ENCODE data around the gene PRKCE. TPM values are rescaled to one million over a fixed set of nuclear protein-coding genes. Genes with fewer than 3 reads are reported as not detected.

Gene PRKCE
- total RNA-seq, 1 experiment from 2014 or later = 14.8 TPM

DNA sequence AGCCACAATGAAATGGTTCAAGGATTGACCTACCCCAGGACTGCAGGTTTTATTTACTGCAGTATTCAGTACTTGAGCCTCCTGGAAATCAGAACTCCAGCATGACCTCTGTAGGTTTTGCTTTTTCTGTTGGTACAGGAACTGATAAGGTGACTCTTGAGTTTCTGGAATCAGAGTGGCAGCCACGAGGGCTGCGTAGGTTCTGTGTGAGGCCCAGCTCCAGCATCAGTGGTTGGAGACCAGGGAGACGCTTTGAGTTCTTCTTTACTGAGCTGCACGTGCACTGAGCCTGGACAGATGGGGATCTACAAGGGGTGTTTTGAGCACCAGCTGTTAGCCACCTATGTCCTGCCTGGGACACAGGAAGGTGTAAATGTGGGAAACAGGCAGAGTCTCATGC is 423.0 kb downstream of the PRKCE start (continued):
- TF ChIP-seq, protein P1, sequence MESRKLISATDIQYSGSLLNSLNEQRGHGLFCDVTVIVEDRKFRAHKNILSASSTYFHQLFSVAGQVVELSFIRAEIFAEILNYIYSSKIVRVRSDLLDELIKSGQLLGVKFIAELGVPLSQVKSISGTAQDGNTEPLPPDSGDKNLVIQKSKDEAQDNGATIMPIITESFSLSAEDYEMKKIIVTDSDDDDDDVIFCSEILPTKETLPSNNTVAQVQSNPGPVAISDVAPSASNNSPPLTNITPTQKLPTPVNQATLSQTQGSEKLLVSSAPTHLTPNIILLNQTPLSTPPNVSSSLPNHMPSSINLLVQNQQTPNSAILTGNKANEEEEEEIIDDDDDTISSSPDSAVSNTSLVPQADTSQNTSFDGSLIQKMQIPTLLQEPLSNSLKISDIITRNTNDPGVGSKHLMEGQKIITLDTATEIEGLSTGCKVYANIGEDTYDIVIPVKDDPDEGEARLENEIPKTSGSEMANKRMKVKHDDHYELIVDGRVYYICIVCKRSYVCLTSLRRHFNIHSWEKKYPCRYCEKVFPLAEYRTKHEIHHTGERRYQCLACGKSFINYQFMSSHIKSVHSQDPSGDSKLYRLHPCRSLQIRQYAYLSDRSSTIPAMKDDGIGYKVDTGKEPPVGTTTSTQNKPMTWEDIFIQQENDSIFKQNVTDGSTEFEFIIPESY (IDR thresholded peaks at IDR 0.05; ENCODE audit: extremely low read depth, insufficient replicate concordance, low read length) = no peak
- no peak for TF ChIP-seq JUND (IDR thresholded peaks at IDR 0.05)
- no peak for TF ChIP-seq SIN3A (IDR thresholded peaks at IDR 0.05; ENCODE audit: low read depth)
- no peak for TF ChIP-seq EZH2 (IDR thresholded peaks at IDR 0.05)
- no peak for TF ChIP-seq POLR2AphosphoS5 (IDR thresholded peaks at IDR 0.05; ENCODE audit: low read depth, low read length)
- no peak for TF ChIP-seq YY1 (IDR thresholded peaks at IDR 0.05; ENCODE audit: extremely low read depth, insufficient replicate concordance, low read depth, low read length)
- TF ChIP-seq CEBPB (IDR thresholded peaks at IDR 0.05; ENCODE audit: low read depth) = no peak

DNA sequence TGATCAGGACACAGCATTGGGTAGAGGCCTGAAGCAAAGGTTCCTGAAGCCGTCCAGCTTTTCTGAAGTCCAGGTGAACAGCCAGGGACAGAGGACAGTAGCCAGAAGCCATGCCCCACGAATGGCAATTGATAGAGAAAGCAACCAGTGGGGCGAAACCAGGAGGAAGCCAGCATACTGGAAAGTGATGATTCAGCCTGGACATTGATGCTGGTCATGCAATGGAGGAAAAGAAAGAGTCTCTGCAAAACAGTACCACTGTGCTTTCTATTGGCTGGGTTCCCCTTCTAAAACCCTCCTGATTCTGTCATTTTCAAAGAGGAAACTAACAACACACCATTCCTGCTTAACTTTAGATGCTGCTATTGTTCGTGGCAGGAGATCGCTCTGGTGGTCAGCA is 424.4 kb downstream of the PRKCE start:
- intact Hi-C loops (cut with micrococcal nuclease) = no loop called here
- BruUV-seq (replicated peaks) = no TSS peak

More for the DNA sequence above, 424.4 kb downstream of the PRKCE start:
- Histone ChIP-seq H3K79me2 (ENCODE audit: insufficient read depth, low read length) (no peaks in the 10 kb centered on the region), H3K4me2 (ENCODE audit: low read length) (no peak overlapping the region), H2AFZ (ENCODE audit: low read depth, low read length, poor library complexity, severe bottlenecking) (no peak overlapping the region), H3K27ac (ENCODE audit: low read depth, low read length) (no peak overlapping the region), H4K20me1 (ENCODE audit: insufficient read depth) (no peaks in the 10 kb centered on the region), H3K9me3 (ENCODE audit: control insufficient read depth in 1 of 2, insufficient read depth in 1 of 2, low read depth in 1 of 2, low read length in 2 of 2) (no peaks in the 10 kb centered on the region), H3K27me3 (ENCODE audit: insufficient read depth, low read length) (no peaks in the 10 kb centered on the region), H3K4me1 (ENCODE audit: control insufficient read depth in 1 of 2, insufficient read depth in 2 of 2, low read length in 2 of 2) (peaks cover 8 to 18% of the 10 kb centered on the region in 2 experiments; a peak in 3 of 4 replicates), H3K4me3 (replicated peaks in 1 of 2; ENCODE audit: low read depth in 1 of 2, low read length in 2 of 2) (no peak overlapping the region), H3K9me2 (ENCODE audit: insufficient read depth) (no peaks in the 10 kb centered on the region), H3K9ac (ENCODE audit: low read length) (no peak overlapping the region), H3K36me3 (ENCODE audit: control insufficient read depth in 1 of 2, insufficient read depth in 2 of 2, low read length in 2 of 2) (no peaks in the 10 kb centered on the region)
- DNase-seq (ENCODE audit: low read depth, low spot score) (no peak), ATAC-seq (no peak)
- ChIA-PET RAD21 (ENCODE audit: low non-redundant PET in 1 of 2, low total read pairs in 2 of 2, uncharacterized antibody in 2 of 2, unreplicated experiment in 2 of 2) (no interaction called here), CTCF (no interaction called here), POLR2A (no interaction called here)
- no peak for TF ChIP-seq SP1 (IDR thresholded peaks at IDR 0.05; ENCODE audit: low read depth)
